Gastrocnemius medialis (tissue), 4 donors: ENCODE data around the gene MAN1C1. TPM values are rescaled to one million over a fixed set of nuclear protein-coding genes. Genes with fewer than 3 reads are reported as not detected.

Experiments used
- ATAC-seq, 2 donors: fragments of 150-250 bp; one replicate each; pipeline ENCODE4 v1.9.1; 2016
- DNase-seq, 2 donors: peaks; one replicate each; pipeline ENCODE4 v3.0.0-alpha.2; 2019
- H3K27ac ChIP-seq, 4 donors: fragments of 200-600 bp; sonication (generic); 1 replicate in 1 of 4; 2 replicates in 3 of 4; pipeline ENCODE4 v1.5.1; 2016 to 2018; ENCODE audit warnings: mild to moderate bottlenecking in 2 of 4, moderate library complexity in 1 of 4
- H3K27me3 ChIP-seq, 3 donors: fragments of 200-600 bp; sonication (generic) in 2 of 3; 1 replicate in 1 of 3; 2 replicates in 2 of 3; pipeline versions ENCODE4 v1.5.1 to v1.6.0; 2016 to 2019; ENCODE audit warnings: mild to moderate bottlenecking in 1 of 3, moderate library complexity in 1 of 3
- H3K36me3 ChIP-seq, 2 donors: fragments of 200-600 bp; sonication (generic) in 1 of 2; one replicate each; pipeline ENCODE4 v1.5.1; 2017 to 2018
- H3K4me1 ChIP-seq, 2 donors: fragments of 200-600 bp; sonication (generic) in 1 of 2; one replicate each; pipeline ENCODE4 v1.5.1; 2016 to 2017; ENCODE audit warnings: mild to moderate bottlenecking in 2 of 2
- H3K4me3 ChIP-seq, 4 donors: fragments of 200-600 bp; sonication (generic) in 3 of 4; 1 replicate in 1 of 4; 2 replicates in 3 of 4; pipeline ENCODE4 v1.5.1; 2016 to 2019; ENCODE audit warnings: mild to moderate bottlenecking in 2 of 4
- H3K9me3 ChIP-seq, 3 donors: fragments of 200-600 bp; sonication (generic) in 2 of 3; 1 replicate in 1 of 3; 2 replicates in 2 of 3; pipeline ENCODE4 v1.5.1; 2016 to 2019
- POLR2A ChIP-seq, 2 donors: fragments of 450-650 bp; IDR thresholded peaks; one replicate each; pipeline ENCODE4 v1.6.1; 2017; ENCODE audit warnings: antibody characterized with exemption in 2 of 2, mild to moderate bottlenecking in 2 of 2, moderate library complexity in 2 of 2
- in situ Hi-C, 4 donors: fragments of 200-750 bp; cut with MboI; loops; one replicate each; pipeline versions ENCODE4 v1.15.0 to v1.8.0; 2017; ENCODE audit warnings: low sequenced_read_pairs in 4 of 4
- intact Hi-C: fragments of 100-400 bp; cut with DNase I; formaldehyde crosslinking; loops from one replicate; pipeline ENCODE4 v1.15.1; 2023; ENCODE audit warnings: low total_unique reads
- total RNA-seq, 4 donors: library from RNA; depleted of rRNA; stranded (reverse); fragments of >200 nt; gene quantifications; one replicate each; pipeline versions ENCODE4 v1.1.0 to v1.2.3, GENCODE V29; 2016
- TF ChIP-seq, protein P1 (sequence below), 5 experiments: fragments of 450-650 bp in 3 of 5; fragments of 200-600 bp in 2 of 5; sonication (generic) in 2 of 5; IDR thresholded peaks in 4 of 5; conservative IDR thresholded peaks in 1 of 5; 1 replicate in 4 of 5; 2 replicates in 1 of 5; pipeline ENCODE4 v1.5.1; 2016 to 2019; ENCODE audit warnings: antibody characterized with exemption in 5 of 5, mild to moderate bottlenecking in 3 of 5, moderate library complexity in 3 of 5

Gene MAN1C1
- total RNA-seq, 4 donors from 2014 or later = 2.0 to 4.4 (median 2.5) TPM

DNA sequence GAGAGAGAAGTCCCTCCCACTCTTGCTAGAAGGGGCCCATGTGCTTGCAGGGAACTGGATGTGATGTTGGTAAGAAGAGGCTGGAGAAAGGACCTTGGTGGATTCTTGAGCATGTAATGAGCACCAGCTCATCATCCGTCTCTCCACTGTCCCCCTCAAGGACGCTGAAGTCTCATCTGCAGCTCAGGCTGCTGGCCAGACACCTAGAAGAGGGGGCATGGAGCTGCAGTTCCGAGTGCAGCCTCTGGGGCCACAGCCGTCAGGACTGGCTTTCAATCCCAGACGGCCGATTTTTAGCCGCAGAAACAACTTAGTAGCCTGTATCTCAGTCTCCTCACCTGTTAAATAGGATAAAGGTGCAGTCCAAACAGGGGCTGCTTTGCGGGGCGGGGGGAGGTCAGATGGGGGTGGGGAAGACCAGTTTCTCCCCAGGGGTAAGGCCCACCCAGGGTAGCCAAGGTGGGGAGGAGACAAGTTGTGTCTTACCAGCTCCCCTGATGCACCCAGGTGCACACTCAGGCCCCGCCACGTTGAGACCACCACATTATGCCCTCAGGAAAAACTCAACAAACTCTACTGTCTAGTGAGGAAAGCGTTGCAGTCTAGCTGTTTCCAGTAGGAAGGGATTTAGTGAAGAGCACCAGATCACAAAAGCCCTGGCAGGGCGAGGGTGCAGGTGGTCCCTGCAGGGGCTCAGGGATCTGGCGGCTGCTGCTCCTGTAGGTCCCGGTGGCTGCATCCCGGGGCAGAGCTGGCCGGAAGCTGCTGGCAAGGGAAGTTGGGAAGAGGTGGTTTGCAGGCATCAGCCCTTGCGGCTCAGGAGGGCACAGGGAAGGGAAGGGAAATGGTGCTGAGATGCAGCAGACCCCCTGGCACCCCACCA lies 43.6 kb upstream of the MAN1C1 start:
- intact Hi-C loops (no loop called here), in situ Hi-C loops (no loop called here)
- H3K27me3 ChIP-seq = no peaks in the 10 kb centered on the region
- H3K4me1 ChIP-seq = peaks cover 21 to 34% of the 10 kb centered on the region in 2 donors
- no peak for TF ChIP-seq POLR2A (IDR thresholded peaks at IDR 0.05)
- TF ChIP-seq, protein P1, sequence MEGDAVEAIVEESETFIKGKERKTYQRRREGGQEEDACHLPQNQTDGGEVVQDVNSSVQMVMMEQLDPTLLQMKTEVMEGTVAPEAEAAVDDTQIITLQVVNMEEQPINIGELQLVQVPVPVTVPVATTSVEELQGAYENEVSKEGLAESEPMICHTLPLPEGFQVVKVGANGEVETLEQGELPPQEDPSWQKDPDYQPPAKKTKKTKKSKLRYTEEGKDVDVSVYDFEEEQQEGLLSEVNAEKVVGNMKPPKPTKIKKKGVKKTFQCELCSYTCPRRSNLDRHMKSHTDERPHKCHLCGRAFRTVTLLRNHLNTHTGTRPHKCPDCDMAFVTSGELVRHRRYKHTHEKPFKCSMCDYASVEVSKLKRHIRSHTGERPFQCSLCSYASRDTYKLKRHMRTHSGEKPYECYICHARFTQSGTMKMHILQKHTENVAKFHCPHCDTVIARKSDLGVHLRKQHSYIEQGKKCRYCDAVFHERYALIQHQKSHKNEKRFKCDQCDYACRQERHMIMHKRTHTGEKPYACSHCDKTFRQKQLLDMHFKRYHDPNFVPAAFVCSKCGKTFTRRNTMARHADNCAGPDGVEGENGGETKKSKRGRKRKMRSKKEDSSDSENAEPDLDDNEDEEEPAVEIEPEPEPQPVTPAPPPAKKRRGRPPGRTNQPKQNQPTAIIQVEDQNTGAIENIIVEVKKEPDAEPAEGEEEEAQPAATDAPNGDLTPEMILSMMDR (IDR thresholded peaks at IDR 0.05 in 4 of 5, conservative IDR thresholded peaks at IDR 0.05 in 1 of 5) = peak; percentile 56 to 77 (median 65)
- DNase-seq = no peak
- no peaks in the 10 kb centered on the region for H3K36me3 ChIP-seq
- H3K9me3 ChIP-seq = no peaks in the 10 kb centered on the region
- peak in 1 of 2 donors; percentile 47 for ATAC-seq
- H3K27ac ChIP-seq = no peak overlapping the region
- no peak overlapping the region for H3K4me3 ChIP-seq

DNA sequence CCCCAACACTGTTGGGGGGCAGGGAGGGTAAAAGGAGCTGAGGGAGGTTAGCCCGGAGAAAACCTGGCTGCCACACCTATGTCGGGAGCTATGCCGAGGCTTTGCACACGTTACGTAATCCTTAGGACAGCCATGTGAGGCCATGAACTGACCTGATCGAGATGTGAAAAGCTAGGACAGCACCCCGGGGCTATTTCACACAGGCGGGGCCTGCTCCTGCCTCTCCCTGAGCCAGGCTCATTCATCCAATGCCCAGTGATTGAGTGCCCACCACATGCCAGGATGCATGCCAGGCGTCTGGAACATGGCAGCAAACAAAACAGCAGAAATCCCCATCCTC lies 43.0 kb upstream of the MAN1C1 start:
- H3K9me3 ChIP-seq = no peaks in the 10 kb centered on the region
- intact Hi-C loops = no loop called here
- H3K4me1 ChIP-seq = peaks cover 15 to 28% of the 10 kb centered on the region in 2 donors
- no peaks in the 10 kb centered on the region for H3K27me3 ChIP-seq
- in situ Hi-C loops = no loop called here
- peak; percentile 22 to 43 for ATAC-seq
- no peak for TF ChIP-seq POLR2A (IDR thresholded peaks at IDR 0.05)
- TF ChIP-seq, protein P1 (IDR thresholded peaks at IDR 0.05 in 4 of 5, conservative IDR thresholded peaks at IDR 0.05 in 1 of 5) = no peak
- no peaks in the 10 kb centered on the region for H3K36me3 ChIP-seq
- DNase-seq = no peak
- H3K4me3 ChIP-seq = no peak overlapping the region
- no peak overlapping the region for H3K27ac ChIP-seq

DNA sequence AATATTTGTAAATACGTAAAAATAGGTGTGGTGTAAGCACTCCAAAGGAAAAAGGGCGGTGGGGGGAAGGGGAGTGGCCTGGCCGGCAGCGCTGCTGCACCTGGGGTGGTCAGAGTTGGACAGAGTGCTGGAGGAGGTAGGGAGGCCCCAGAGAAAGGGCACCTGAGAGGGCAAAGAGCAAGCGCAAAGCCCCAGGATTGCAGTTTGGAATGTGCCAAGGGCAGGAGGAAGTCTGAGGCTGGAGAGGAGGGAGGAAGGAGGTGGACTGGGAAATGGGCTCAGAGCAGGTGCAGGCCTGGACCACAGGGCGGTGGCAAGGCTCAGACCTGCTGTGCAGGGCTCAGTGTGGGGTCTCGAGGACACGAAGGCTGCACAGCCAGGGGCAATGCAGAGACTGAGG lies 42.6 kb upstream of the MAN1C1 start:
- no peaks in the 10 kb centered on the region for H3K36me3 ChIP-seq
- in situ Hi-C loops (no loop called here), intact Hi-C loops (no loop called here)
- TF ChIP-seq POLR2A (IDR thresholded peaks at IDR 0.05) = no peak
- TF ChIP-seq, protein P1 (IDR thresholded peaks at IDR 0.05 in 4 of 5, conservative IDR thresholded peaks at IDR 0.05 in 1 of 5) = no peak
- H3K27me3 ChIP-seq = no peaks in the 10 kb centered on the region
- no peak for ATAC-seq
- H3K9me3 ChIP-seq = no peaks in the 10 kb centered on the region
- DNase-seq = no peak
- peaks cover 12 to 24% of the 10 kb centered on the region in 2 donors for H3K4me1 ChIP-seq
- H3K27ac ChIP-seq = no peak overlapping the region
- H3K4me3 ChIP-seq = no peak overlapping the region

DNA sequence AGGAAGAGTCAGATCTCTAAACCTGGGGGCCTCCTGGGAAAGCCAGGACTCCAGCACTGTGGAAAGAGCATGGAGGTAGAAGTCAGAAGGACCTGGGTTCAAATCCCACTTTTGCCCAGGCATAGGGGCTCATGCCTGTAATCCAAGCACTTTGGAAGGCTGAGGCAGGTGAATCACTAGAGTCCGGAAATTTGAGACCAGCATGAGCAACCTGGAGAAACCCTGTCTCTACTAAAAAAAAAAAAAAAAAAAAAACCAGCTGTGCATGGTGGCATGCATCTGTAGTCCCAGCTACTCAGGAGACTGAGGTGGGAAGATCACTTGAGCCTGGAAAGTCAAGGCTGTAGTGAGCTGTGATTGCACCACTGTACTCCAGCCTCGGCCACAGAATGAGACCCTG lies 41.4 kb upstream of the MAN1C1 start:
- TF ChIP-seq, protein P1 (IDR thresholded peaks at IDR 0.05 in 4 of 5, conservative IDR thresholded peaks at IDR 0.05 in 1 of 5) = no peak
- no peak for TF ChIP-seq POLR2A (IDR thresholded peaks at IDR 0.05)
- intact Hi-C loops = no loop called here
- H3K9me3 ChIP-seq = no peaks in the 10 kb centered on the region

More for the DNA sequence above, 41.4 kb upstream of the MAN1C1 start:
- H3K27ac ChIP-seq = no peak overlapping the region
- in situ Hi-C loops = no loop called here
- H3K27me3 ChIP-seq = no peaks in the 10 kb centered on the region
- no peak overlapping the region for H3K4me3 ChIP-seq
- H3K36me3 ChIP-seq = no peaks in the 10 kb centered on the region
- H3K4me1 ChIP-seq = peaks cover 9 to 20% of the 10 kb centered on the region in 2 donors
- ATAC-seq (no peak), DNase-seq (no peak)
